NCI-H774 (cell line): ENCODE data around the gene PPIE.
"Not testable (repeated sequence)": the region's sequence is repeated elsewhere in the genome, so short reads cannot be mapped to it uniquely, and the experiment has no call there.

Experiments used
- DNase-seq: peaks from one replicate; lab custom pipeline; 2025; lab: John Stamatoyannopoulos, UW

PPIE gene

GRCh38 chr1:39777896-39778295 is 39.2 kb downstream of the PPIE start:
- DNase-seq = not testable (repeated sequence)

DNA sequence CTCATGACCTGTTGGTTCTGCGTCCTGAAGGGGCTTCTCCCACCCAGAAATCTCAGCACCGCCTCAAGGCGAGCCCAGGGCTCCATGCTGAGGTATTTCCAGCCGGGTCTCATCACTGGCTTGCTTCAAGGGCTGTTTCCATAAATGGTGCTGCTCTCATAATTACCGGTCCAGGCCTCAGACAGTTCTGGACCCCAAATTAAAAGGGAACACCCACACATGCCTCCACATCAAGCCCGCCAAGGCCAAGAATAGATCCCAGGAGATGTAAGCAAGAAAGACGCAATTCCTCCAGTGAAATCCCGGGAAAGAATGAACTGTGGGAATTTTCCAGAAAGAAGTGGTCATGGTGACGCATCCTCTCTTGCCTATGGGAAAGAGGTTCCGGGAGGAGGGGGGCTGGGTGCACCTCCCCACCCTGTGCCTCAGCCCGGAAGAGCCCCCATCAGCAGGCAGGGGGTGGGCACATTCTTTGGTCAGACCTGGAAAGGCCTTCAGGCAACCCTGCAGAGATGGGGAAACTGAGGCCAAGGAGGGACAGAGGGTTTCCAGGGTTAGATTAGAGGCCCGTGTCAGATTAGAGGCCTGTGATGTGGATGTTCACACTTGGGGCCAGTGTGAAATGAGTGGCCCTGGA is 39.9 kb downstream of the PPIE start:
- DNase-seq = not testable (repeated sequence)

DNA sequence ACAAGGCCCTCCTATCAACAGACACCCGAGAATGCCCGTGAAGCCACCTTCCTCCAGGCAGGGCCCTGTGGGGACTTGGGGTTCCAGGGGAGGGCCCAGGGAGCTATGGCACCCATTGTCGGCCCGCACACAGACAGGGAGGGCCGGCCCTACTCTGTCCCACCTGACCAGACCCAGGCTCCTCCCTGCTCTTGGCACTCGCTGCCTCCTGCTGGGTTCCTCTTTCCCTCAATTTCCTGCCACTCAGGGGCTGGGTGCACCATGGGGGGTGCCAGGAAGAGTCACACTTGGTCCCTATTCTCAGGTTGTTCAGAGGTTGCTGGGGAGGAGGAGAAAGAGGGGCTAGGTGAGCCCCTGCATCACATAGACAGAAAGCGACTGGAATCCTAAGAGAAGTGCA is 40.5 kb downstream of the PPIE start:
- DNase-seq = no peak

DNA sequence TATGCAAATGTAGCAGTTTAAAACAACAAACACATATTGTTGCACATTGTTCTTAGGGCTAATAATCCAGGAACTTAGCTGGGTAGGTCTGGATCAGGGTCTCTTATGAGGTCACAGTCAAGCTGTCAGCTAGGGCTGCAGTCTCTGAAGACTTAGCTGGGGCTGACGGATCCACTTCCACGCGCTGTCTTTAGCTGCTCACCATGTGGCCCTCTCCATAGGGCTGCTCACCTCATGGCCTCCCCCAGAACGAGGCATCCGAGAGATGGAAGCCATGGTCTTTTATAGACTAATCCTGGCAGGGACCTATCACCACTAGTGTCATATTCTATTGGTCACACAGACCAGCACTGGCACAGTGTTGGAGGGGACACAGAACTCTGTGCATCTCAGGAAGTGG is 41.1 kb downstream of the PPIE start:
- DNase-seq = no peak

- DNase-seq = no peak
These were observed 42.6 kb downstream of the PPIE start for GRCh38 chr1:39781349-39781715.

GRCh38 chr1:39782103-39782502 is 43.4 kb downstream of the PPIE start:
- no peak for DNase-seq

DNA sequence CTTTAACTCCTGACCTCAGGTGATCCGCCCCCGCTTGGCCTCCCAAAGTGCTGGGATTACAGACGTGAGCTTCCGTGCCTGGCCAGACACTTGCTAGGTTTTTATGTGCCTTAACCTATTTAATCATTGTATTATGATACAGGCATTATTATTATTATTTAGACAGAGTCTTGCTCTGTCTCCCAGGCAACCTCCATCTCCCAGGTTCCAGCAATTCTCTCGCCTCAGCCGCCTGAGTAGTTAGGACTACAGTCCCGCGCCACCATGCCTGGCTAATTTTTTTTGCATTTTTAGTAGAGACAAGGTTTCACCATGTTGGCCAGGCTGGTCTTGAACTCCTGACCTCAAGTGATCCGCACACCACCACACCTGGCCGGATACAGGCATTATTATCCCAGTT is 44.0 kb downstream of the PPIE start:
- not testable (repeated sequence) for DNase-seq

DNA sequence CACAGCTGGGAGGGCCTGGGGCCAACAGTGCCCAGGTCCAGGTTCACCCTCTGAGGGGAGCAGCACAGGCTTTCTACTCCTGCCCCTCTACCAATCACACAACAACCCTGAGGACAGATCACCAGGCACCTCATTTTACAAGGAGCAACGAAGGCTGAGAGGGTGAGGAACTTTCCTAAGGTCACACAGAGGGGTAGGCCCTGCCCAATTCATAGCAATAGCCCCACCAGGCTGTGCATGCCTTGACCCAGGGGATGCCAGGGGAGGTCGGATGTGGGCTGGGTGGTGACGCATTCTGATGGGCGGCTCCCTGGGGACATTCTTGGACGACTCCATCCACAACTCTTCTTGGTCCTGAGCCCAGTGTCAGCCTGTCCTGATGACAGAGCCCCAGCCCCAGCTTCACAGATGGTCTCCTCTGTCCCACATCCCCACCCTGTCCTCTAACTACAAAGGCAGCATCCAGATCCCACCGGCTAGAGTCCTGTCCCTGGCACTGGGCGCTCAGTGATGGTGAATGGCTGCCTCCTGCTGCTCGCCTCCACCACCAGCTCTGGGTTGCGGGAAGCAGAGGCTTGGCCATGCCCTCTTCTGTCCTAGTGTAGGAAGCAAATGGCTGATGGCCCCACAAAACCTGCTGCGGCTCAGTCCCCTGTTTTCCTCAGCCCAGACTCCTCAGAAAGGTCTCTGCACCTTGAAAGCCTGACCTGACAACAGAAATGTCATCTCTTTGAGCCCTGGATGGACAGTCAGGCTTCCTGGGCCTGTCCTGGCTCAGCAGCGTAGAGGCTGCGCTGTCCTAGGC is 47.8 kb downstream of the PPIE start:
- not testable (repeated sequence) for DNase-seq

DNA sequence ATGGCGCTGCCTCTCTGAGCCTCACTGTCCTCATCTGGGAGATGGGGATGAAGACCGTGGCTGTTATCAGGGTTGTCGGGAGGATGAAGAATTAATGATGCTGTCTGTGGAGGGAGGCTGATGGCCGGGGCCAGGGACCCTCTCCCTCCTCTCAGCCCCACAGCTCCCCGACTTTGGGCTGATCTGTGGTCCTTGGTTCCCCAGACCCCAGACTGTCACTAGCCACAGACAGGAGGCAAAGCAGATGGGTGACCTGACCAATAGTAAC is 48.4 kb downstream of the PPIE start:
- DNase-seq = not testable (repeated sequence)

DNA sequence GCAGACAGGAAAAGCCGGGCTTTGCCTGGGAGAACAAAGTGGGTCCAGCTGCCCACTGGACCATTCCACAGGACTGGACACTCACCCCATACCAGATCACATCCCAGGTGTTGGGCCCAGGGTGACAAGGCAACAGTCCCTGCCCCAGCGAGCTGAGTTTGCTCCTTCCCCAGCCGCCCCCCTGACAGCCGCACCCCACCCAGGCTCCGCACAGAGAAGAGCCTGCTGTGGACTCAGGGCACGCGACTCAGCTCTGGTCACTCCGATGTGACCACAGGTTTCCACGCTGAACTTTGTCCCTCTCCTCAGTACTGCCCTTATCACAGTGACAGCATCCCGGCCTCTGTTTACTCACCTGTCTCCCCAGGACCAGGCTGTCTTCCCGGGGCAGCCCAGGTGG is 48.8 kb downstream of the PPIE start:
- DNase-seq = no peak

DNA sequence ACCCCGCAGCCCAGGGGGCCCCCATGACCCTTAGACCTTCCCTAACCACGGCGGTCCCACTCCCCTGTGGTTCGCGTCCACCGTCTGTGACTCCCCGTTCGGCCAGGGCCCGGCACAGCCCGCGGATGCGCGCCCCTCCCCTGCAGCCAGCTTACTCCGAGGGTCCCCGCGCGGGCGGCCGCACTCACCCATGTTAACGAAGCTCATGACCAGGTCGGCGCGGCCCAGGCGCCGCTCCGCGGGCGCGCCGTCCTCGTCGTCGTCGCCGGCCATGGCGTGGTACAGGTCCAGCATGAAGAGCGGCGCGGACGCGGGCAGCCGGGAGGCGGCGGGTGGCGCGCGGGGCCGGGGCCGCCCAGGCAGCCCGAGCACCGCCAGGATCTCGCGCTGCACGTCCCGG is 49.3 kb downstream of the PPIE start:
- DNase-seq = not testable (repeated sequence)

DNA sequence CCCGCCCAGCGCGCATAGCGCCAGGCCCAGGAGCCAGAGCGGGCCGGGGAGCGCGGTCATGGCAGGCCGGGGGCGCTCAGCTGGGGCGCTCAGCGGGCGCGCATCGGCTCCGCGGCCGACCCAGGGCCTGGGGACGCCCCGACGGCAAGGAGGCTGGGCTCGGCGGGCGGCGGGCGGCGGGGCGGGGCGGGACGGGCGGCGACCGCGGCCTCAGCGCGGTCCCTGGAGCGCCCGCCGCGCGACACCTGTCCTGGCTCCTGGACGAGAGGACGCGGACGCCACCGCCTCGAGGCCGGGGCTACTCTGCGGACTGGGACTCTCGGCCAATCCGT is 49.7 kb downstream of the PPIE start:
- no peak for DNase-seq

- peak; percentile 92 for DNase-seq
These were observed 50.3 kb downstream of the PPIE start, which contains the start of gene BMP8B for GRCh38 chr1:39788758-39789570. Gene BMP8B (minus strand): TSS chr1:39788865. CDS start chr1:39788485, 380 bp downstream.

DNA sequence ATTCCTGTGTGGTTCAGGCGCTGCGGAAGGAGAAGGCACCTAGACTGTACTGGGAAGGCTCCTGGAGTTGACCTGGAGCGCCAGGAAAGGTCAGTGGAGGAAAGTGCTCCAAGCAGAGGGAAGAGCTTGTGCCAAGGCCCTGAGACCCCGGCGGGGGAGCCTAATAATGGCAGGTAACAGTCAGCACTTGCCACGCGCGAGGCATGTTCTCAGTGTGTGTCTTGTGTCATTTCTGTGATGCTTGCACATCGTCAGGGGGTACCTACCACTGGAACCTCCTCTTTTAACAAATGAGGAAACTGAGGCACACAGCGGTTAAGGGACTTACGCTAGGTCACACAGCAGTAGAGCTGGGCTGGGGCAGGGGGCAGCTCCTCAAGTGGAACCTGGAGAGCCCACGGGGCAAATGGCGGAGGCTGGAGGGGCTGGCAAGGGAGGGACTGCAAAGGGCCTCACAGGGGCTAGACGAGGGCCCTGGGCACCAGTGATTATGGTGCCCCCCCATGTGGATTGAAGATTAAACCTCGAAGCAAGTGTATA is 51.0 kb downstream of the PPIE start:
- no peak for DNase-seq

GRCh38 chr1:39791838-39792237 is 53.2 kb downstream of the PPIE start:
- no peak for DNase-seq

DNA sequence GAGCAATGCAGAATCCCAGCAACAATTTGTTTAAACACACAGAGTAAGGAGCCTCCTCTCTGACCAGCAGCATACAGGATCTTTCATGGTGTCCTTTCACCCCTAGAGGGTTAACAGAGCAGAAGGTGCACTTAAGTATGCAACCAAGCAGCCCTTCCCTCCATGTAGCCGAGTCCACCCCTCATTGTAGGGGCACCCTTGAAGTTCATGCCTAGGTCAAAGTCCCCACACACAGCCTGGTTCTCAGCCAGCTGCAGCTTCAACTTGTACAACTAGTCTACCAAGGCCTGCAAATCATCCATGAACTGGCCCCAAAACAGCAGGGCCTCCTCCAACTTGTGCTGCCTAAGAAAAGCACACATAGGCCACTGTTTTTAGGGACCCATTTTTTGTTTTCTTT is 57.0 kb downstream of the PPIE start:
- DNase-seq = no peak

GRCh38 chr1:39798859-39799769 is 60.4 kb downstream of the PPIE start:
- peak; percentile 64 for DNase-seq

GRCh38 chr1:39799770-39800470 is 61.2 kb downstream of the PPIE start:
- DNase-seq = peak; percentile 65

DNA sequence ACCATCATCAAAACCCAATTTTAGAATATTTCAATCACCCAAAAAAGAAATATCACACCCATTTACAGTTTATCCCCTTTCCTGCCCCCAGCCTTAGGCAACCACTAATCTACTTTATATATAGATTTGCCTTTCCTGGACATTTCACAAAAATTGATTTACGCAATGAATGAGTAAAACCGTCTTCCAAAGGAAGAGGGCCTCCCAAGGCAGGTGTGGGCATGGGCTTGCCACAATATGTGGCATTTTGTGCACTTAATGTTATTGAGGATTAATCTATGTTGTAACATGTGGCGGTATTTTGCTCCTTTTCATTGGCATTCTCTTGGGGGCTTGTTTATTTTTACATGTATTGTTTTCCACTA is 61.8 kb downstream of the PPIE start:
- no peak for DNase-seq

DNA sequence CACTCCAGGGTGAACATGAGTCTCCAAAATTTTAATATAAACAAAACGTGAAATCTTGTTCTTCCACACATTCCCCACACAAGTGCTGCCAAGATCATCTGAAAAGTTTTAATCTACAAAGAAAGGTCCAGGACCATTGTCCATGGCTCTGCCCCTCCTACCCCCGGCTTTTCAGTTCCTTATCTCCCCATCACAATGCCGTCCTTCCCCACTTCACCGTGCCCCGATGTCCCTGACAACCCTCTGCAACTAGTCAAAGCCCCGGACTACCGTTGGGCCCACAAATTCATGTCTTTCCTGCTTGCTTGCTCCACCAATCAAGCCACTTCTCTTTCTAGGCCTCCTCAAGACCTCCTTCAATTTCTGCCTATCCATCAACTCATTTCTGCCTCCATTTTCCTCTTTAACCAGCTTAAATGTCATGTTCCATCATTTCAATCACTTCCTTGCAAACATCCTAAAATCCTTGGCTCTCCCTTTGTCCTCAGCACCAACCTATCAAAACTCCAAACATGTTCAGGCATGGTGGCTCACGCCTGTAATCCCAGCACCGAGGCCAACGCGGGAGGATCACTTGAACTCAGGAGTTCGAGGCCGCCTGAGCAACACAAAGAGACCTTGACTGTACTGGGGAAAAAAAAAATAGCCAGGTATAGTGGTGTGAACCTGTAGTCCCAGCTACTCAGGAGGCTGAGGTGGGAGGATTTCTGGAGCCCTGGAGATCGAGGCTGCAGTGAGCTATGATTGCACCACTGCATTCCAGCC is 64.0 kb downstream of the PPIE start:
- no peak for DNase-seq
